ENCODE data around the gene AXIN2.

- TF ChIP-seq CTCF (IDR thresholded peaks at IDR 0.05) (no peak), POLR2A (IDR thresholded peaks at IDR 0.05) (no peak)
These were observed 74.3 kb downstream of the AXIN2 start for GRCh38 chr17:65487161-65487560.

Measured in testis (tissue), 2 donors.